HG03135 (cell line): ENCODE data around the gene PAPPA2.

Experiments used
- ATAC-seq: cut with Tn5 transposase; IDR thresholded peaks from one replicate; pipeline ENCODE4 v1.9.1; 2021; ENCODE audit warnings: mild to moderate bottlenecking, moderate library complexity; ENCODE audit not compliant: unreplicated experiment

The PAPPA2 gene

DNA sequence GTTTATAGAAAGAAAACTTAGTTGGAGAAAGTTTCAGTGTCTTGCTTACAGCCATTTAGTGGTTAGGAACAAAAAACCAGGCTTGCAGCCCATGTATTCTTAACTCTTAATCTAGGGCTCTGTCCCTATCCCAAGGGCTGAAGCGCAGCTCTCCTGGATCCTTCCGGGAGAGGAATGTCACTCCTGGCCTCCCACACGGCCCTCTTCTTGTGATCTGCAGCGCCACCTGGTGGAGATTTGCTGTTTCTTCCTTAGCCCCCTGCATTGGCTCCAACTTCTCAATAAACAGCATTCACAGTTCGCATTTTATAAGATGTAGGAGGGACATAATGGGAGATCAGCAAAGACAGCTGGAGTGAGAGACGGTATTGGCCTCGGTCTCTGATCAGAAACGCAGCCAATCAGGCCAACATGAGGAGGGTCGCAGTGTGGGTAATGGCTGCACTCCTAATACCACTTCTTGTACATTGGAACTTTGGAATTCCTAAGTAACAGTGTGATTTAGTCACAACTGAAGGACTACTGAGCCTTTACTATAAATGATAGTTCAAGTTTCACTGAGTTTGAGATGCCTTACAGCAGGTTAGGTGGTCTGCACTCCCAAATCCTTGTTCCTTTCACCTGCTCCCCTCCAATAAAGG is 418.1 kb downstream of the PAPPA2 start:
- no peak for ATAC-seq

DNA sequence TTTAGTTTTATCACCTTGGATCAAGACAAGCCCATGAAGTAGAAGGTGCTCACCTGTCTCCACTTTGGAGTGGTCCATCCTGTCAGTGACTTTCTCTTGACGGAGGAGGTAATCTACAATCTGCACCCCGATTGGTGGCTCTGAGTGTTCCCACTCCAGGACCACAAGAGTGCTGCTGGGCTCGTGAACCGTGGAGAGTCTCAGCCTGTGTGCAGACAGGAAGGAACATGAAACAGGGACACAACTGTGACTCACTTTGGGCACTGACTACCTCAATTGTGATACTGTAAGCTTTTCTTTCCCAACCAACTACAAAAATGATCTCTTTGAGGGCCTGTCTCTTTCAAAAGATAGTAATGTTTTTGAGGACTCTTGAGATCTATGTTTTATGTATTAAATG is 421.3 kb downstream of the PAPPA2 start:
- no peak for ATAC-seq

DNA sequence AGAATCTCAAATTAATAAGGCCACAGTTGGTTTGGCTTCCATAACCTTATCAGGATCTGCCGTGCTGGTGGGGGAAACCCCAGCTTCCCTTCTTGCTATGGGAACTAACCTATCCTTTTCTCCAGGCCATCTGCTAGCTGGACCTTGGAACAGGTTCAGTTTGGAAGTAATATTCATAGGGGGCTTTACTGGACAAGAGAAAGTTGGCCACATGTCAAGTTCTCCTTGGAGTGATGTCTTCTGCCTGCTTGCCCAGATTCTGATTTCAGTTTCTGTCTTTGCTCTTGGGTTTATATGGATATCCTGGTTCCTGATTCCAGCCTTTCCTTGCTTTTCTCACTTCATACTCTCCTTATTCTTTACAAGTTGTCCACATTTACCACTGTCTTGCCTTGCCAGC is 421.9 kb downstream of the PAPPA2 start:
- ATAC-seq, result no peak

GRCh38 chr1:176885341-176885740 is 422.4 kb downstream of the PAPPA2 start:
- no peak for ATAC-seq

DNA sequence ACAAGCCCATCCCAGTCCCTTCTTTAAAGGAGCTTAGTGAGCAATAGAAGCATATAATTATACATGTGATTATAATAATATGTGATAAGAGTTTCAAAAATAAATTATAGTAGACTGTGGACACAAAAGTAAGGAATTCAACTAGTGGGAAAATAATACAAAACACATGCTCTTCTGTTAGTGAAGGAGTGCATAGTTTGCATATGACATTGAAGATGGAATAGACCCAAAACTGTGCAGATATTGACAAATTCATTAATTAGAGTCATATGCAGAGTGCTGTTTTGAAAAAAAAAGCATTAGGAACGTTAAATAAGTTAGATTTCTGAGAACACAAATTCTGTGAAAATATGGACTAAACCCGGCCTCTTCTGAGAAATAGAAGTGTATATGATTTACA is 422.8 kb downstream of the PAPPA2 start:
- no peak for ATAC-seq

- ATAC-seq, result no peak
Observed at GRCh38 chr1:176888471-176889032, 425.6 kb downstream of the PAPPA2 start.

GRCh38 chr1:176893625-176894352 is 430.8 kb downstream of the PAPPA2 start:
- ATAC-seq, result no peak

GRCh38 chr1:176894450-176894849 is 431.5 kb downstream of the PAPPA2 start:
- ATAC-seq, result no peak
